ENCODE measurements around the gene MAP3K1.

DNA sequence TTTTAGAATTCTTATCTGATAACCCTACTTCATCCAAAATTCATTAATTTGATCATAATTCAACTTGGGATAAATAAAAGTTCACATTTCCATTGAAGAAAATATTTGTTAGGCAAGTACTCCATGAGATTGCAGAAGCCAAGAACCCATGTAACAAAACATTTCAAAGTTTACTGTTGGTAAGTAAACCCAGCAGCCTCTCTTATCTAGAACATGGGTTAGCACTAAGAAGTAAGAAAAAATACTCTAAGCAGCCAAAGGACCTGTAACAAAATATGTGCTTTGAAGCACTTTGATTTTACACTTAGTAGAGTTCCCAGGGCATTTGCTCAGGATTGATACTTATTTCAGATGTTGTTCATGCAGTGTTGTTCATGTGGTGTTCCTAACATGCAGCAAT lies 8.7 kb downstream of the MAP3K1 start:
- TF ChIP-seq, protein P1, sequence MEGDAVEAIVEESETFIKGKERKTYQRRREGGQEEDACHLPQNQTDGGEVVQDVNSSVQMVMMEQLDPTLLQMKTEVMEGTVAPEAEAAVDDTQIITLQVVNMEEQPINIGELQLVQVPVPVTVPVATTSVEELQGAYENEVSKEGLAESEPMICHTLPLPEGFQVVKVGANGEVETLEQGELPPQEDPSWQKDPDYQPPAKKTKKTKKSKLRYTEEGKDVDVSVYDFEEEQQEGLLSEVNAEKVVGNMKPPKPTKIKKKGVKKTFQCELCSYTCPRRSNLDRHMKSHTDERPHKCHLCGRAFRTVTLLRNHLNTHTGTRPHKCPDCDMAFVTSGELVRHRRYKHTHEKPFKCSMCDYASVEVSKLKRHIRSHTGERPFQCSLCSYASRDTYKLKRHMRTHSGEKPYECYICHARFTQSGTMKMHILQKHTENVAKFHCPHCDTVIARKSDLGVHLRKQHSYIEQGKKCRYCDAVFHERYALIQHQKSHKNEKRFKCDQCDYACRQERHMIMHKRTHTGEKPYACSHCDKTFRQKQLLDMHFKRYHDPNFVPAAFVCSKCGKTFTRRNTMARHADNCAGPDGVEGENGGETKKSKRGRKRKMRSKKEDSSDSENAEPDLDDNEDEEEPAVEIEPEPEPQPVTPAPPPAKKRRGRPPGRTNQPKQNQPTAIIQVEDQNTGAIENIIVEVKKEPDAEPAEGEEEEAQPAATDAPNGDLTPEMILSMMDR (IDR thresholded peaks at IDR 0.05; ENCODE audit: insufficient read depth, low read depth, low read length), result no peak
- no peak for TF ChIP-seq EZH2 (IDR thresholded peaks at IDR 0.05; ENCODE audit: insufficient read depth, low read length)

All from astrocyte (in vitro differentiated cells and primary cell).